Measurements from ENCODE around the gene NPNT. TPM values are rescaled to one million over a fixed set of nuclear protein-coding genes. Genes with fewer than 3 reads are reported as not detected.

NPNT gene
- total RNA-seq, 1 experiment from 2014 or later, result not detected

DNA sequence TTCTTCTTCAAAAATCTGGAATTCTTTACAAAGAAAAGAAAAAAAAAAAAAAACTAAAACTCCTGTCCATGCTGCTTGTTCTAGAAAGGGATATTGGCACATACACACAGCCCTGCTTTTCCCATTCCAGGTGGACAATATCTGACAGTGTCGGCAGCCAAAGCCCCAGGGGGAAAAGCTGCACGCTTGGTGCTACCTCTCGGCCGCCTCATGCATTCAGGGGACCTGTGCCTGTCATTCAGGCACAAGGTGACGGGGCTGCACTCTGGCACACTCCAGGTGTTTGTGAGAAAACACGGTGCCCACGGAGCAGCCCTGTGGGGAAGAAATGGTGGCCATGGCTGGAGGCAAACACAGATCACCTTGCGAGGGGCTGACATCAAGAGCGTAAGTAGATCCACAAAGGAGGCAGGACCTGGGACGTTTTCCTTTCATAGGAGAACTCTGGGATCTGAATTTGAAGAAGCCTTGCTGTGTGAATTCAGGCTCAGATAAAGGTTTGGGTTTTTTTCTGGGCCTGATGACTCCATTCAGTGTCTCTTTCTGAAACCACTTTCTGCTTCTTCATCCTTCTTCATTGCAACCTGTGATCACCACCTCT is 71.9 kb downstream of the NPNT start:
- no peak for DNase-seq (ENCODE audit: low read depth)

- DNase-seq (ENCODE audit: low read depth), result no peak
These were observed 74.3 kb downstream of the NPNT start for GRCh38 chr4:105969575-105969974.

GRCh38 chr4:105970371-105970770 is 75.1 kb downstream of the NPNT start:
- no peak for DNase-seq (ENCODE audit: low read depth)

DNA sequence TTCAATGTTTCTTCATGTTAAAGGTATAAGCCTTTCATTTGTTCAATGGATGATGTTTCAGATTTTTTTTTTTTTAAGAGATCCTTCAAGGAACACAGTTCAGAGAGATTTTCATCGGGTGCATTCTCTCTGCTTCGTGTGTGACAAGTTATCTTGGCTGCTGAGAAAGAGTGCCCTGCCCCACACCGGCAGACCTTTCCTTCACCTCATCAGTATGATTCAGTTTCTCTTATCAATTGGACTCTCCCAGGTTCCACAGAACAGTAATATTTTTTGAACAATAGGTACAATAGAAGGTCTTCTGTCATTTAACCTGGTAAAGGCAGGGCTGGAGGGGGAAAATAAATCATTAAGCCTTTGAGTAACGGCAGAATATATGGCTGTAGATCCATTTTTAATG is 75.8 kb downstream of the NPNT start:
- no peak for DNase-seq (ENCODE audit: low read depth)

DNA sequence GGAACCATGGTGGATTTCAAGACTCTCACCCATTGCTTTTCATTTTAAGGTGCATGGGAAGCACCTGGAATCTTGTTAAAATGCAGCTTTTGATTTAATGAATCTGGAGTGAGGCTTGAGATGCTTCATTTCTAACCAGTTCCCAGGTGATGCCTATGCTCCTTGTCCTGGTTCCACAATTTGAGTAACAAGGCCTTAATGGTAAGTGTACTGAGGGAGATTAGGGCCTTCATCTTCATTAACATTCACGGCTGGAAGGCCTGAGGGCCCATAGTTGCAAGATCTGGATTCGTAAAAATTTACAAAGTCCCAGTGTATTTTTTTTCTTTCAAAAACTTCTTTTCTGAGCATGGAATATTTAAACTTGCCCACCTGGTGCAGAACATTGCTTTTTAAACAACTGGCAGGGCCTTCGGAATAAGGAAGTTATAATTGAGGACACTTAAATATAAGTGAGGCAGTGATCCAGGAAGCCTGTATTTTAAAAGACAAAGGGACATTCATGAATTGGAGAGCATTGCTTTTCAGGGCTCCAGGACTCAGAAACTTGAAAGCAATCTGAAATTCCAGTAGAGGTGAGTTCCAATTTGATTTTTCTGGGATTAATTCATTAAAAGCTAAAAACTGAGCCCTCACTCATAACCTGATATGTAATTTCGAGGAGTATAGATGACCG is 77.8 kb downstream of the NPNT start:
- no peak for DNase-seq (ENCODE audit: low read depth)

DNA sequence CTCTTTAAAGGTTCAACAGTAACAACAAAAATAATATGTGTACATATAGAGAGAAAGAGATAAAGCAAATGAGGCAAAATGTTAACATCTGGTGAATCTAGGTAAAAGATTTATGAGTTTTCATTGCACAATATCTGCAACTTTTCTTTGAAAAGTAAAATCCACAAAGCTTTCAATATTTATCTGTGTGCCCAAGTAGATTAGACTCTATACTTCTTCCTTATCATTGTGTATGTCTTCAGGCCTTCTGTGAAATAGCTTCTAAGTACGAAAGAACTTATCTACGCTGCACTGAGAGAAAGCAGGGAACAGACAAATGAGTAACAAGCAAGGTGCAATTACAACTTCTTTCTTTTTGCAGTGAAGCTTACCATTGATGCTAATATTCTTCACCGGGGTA is 81.6 kb downstream of the NPNT start:
- no peak for DNase-seq (ENCODE audit: low read depth)

- peak; percentile 92 for DNase-seq (ENCODE audit: low read depth)
These were observed 83.5 kb downstream of the NPNT start for GRCh38 chr4:105978684-105979296.

- peak; percentile 49 for DNase-seq (ENCODE audit: low read depth)
These were observed 84.2 kb downstream of the NPNT start for GRCh38 chr4:105979506-105979905.

DNA sequence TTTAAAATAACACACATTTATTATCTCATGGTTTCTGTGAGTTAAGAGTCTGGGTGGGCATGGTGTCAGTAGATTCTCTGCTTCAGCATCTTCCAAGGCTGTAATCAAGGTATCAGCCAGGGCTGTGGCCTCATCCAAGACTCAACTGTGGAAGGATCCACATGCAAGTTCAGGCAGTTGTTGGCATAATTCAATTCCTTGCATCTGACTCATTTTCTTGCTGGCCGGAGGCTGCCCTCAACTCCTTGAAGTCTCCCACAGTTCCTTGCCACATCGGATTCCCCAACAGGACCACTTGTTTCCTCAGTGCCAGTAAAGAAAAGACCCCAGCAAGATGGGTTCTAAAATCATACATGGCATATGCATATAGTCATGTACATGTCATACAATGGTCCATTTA is 93.4 kb downstream of the NPNT start:
- DNase-seq (ENCODE audit: low read depth), result peak; percentile 8

GRCh38 chr4:105989485-105990242 is 94.4 kb downstream of the NPNT start:
- DNase-seq (ENCODE audit: low read depth), result peak; percentile 45

GRCh38 chr4:105990933-105991332 is 95.7 kb downstream of the NPNT start:
- DNase-seq (ENCODE audit: low read depth), result peak; percentile 99

DNA sequence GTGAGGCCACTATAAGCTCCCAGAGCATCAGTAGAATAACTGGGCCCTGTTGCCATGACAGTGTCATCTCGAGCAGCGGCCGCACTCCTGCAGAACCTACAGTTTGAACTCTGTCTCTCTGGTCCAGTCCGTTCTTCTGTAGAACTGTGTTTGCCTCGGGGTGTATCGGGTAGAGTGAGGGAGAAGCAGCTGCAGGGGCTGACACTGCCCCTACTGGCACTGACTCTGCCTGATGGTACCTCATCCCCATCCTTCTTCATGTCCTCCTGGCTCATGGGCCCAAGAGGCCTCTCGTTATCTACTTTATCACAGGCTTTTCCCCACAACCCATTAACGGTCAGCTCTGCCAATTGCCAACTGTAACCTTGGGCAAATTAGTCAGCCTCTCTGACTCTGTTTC is 96.5 kb downstream of the NPNT start:
- DNase-seq (ENCODE audit: low read depth), result peak; percentile 6

- DNase-seq (ENCODE audit: low read depth), result peak; percentile 72
These were observed 97.5 kb downstream of the NPNT start for GRCh38 chr4:105992641-105993305.

DNA sequence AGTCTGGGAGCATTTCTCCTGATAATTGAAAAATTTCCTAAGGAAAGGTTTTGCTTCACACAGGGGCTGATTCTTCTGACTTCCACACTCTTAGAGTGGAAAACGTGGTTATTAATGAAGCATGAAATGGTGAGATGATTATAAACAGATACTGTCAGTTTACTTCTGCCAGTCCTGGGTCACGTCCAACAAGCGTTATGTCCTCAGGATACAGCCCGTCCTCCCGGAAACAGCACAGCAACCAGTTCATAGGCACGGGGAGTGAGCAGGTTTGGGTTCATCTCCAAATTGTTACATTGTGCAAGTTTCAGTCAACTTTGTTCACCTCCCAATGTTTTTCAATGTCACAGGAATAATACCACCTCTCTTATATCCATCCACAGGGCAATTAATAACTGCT is 98.8 kb downstream of the NPNT start:
- DNase-seq (ENCODE audit: low read depth), result no peak

- no peak for DNase-seq (ENCODE audit: low read depth)
These were observed 99.7 kb downstream of the NPNT start for GRCh38 chr4:105994841-105995501.

GRCh38 chr4:105996845-105997244 is 101.6 kb downstream of the NPNT start:
- no peak for DNase-seq (ENCODE audit: low read depth)

- no peak for DNase-seq (ENCODE audit: low read depth)
These were observed 103.1 kb downstream of the NPNT start for GRCh38 chr4:105998171-105999063.

DNA sequence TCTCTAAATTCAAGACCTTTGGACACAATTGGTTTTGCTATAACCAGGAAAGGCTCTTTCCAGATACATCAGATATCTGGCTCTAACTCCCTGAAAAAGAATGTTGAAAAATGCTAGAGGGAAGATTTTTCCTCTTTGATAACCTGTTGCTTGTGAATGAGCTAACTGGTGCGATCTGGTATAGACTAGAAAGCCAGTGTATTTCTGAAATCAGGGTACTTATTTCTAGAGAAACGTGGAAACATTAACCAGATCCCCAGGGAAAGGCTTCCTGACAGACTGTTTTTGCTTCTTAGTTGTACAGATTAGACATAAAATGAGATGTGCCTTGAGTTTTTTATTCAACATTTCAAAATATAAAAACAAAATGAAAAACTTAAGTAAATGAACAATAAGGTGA is 107.7 kb downstream of the NPNT start:
- no peak for DNase-seq (ENCODE audit: low read depth)

DNA sequence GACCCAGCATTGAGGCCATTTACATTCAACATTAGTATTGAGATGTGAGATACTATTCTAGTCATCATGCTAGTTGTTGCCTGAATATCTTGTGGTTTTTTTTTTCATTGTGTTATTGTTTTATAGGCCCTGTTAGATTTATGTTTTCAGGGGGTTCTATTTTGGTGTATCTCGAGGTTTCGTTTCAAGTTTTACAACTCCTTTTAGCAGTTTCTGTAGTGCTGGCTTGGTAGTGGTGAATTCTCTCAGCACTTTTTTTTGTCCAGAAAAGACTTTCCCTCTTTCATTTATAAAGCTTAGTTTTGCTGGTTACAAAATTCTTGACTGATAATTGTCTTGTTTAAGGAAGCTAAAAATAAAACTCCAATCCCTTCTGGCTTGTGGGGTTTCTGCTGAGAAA is 115.5 kb downstream of the NPNT start:
- DNase-seq (ENCODE audit: low read depth), result no peak

DNA sequence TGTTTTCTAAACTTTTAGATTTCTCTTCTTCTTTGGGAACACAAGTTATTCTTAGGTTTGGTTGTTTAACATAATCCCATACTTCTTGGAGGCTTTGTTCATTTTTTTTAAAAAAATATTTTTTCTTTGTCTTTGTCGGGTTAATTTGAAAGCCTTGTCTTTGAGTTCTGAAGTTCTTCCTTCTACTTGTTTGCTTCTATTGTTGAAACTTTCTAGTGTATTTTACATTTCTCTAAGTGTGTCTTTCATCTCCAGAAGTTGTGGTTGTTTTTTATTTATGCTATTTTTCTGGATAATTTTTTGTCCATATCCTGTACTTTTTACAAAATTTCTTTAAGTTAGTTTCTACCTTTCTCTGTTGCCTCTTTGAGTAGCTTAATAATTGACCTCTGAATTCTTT is 116.1 kb downstream of the NPNT start:
- no peak for DNase-seq (ENCODE audit: low read depth)

All from LHCN-M2 (cell line).